Neural crest cell (in vitro differentiated cells): ENCODE measurements around the gene SORCS1. TPM values are rescaled to one million over a fixed set of nuclear protein-coding genes. Genes with fewer than 3 reads are reported as not detected.

Experiments
- DNase-seq: peaks from one replicate; pipeline ENCODE4 v3.0.0; 2021; ENCODE audit warnings: low read depth, mixed read lengths, low spot score
- H3K27ac Mint-ChIP-seq: one replicate; pipeline ENCODE4 v1.8.0; 2021; ENCODE audit warnings: mild to moderate bottlenecking, mixed read lengths; ENCODE audit not compliant: unreplicated experiment
- H3K27me3 Mint-ChIP-seq: 2 replicates; pipeline ENCODE4 v1.8.0; 2021; ENCODE audit warnings: low read depth, mild to moderate bottlenecking, mixed read lengths
- H3K36me3 Mint-ChIP-seq: 2 replicates; pipeline ENCODE4 v1.8.0; 2021; ENCODE audit warnings: low read depth, mild to moderate bottlenecking, mixed read lengths
- H3K4me1 Mint-ChIP-seq: 2 replicates; pipeline ENCODE4 v1.8.0; 2021; ENCODE audit warnings: mixed read lengths
- H3K4me3 Mint-ChIP-seq: one replicate; pipeline ENCODE4 v1.8.0; 2021; ENCODE audit warnings: mild to moderate bottlenecking, mixed read lengths
- H3K9me3 Mint-ChIP-seq: 2 replicates; pipeline ENCODE4 v1.8.0; 2021; ENCODE audit warnings: mixed read lengths
- CTCF ChIP-seq: fragments of 200-600 bp; sonication (generic); conservative IDR thresholded peaks from 2 replicates; pipeline ENCODE4 v1.5.0; 2021; ENCODE audit warnings: antibody characterized with exemption, mild to moderate bottlenecking
- total RNA-seq: library from RNA; stranded (reverse); gene quantifications from 2 replicates; pipeline ENCODE4 v1.2.1, GENCODE V29; 2021

SORCS1 gene
- total RNA-seq, 1 donor from 2014 or later = 8.2 TPM

DNA sequence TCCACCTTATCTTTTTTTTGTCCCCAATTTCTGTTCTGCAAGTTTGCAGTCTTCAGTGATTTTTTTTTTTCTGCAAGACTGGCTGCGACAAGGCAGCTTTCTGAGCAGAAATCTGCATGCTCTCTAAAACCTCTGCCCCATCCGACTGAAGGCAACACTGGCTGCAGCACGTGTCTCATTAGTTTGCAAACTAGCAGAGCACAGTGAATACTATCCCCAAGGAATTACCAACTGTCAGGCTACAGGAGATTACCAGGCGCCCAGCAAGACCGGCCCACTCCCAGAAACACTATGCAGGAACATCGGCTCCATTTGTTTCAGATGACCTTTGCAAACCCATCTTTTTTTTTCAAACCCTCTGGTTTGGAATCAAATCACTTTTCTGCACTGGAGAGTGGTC, 538.8 kb downstream of the SORCS1 start:
- no peaks in the 10 kb centered on the region for H3K36me3 Mint-ChIP-seq
- no peak overlapping the region for H3K4me3 Mint-ChIP-seq
- H3K4me1 Mint-ChIP-seq = peaks cover 12% of the 10 kb centered on the region
- H3K27me3 Mint-ChIP-seq = no peaks in the 10 kb centered on the region
- H3K27ac Mint-ChIP-seq = no peak overlapping the region
- no peak for DNase-seq
- H3K9me3 Mint-ChIP-seq = no peaks in the 10 kb centered on the region
- no peak for TF ChIP-seq CTCF

DNA sequence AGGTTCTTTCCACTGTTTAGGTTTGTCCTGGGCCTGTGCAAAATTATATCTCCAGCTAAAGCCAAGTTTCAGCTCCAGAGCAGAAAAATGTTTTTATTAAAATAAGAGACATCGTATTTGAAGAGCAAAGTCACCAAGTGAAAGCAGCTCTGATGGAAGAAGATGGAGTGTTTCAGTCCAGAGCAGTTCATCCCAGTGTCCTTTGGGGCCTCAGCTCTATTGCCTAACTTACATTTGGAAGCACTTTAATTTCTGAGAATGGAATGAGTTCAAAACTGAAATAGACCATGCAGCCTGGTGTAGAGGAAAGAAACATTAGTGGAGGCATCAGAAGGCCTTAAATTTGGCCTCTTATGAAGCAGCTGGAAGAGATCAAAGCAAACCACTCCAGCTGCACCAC, 545.2 kb downstream of the SORCS1 start:
- no peak overlapping the region for H3K4me3 Mint-ChIP-seq
- H3K4me1 Mint-ChIP-seq = no peaks in the 10 kb centered on the region
- H3K27ac Mint-ChIP-seq = no peak overlapping the region
- TF ChIP-seq CTCF = no peak
- DNase-seq = no peak
- peaks cover 3% of the 10 kb centered on the region for H3K36me3 Mint-ChIP-seq
- H3K27me3 Mint-ChIP-seq = no peaks in the 10 kb centered on the region
- H3K9me3 Mint-ChIP-seq = peaks cover 3% of the 10 kb centered on the region

DNA sequence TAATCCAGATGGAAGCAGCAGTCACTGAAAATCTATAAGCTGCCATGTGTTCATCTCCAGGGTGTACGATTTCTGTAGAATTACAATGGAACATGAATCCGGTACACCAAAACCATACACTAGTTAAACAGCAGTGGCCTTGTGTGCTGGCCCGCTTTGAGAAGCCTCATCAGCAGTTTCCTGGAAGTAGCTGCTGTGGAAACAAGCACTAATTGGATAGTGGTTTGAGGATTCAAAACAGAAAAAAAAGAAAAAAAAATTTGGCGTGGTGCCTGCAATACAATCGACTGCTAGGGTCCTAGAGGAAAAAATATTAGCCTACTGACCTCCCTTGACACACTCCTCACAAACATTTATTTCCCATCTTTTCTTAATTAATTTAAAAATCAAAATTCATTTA, 545.9 kb downstream of the SORCS1 start:
- DNase-seq = no peak
- no peaks in the 10 kb centered on the region for H3K4me1 Mint-ChIP-seq
- no peak overlapping the region for H3K4me3 Mint-ChIP-seq
- no peak for TF ChIP-seq CTCF
- H3K36me3 Mint-ChIP-seq = peaks cover 3% of the 10 kb centered on the region
- peaks cover 3% of the 10 kb centered on the region for H3K9me3 Mint-ChIP-seq
- no peak overlapping the region for H3K27ac Mint-ChIP-seq
- no peaks in the 10 kb centered on the region for H3K27me3 Mint-ChIP-seq

DNA sequence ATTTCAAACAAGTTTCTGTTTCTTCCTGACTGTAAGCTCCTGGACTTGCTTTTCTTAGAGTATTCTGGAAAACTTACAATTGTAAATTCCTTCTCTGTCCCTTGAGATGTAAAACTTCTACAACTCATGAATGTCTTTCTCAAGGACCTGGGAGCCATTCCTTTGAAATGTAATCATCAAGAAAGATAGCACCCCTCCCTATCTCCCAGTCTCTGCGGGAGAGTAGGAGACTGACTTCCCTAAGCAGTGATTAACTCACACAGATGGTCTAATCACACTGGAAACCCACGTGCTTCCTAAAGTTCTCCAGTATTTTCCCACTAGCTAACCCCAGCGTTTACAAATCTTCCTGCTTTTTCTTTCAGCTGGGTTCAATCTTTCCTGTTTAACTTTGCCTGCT, 549.4 kb downstream of the SORCS1 start:
- Mint-ChIP-seq H3K27ac (no peak overlapping the region), H3K27me3 (no peaks in the 10 kb centered on the region), H3K36me3 (peaks cover 3% of the 10 kb centered on the region), H3K4me1 (no peaks in the 10 kb centered on the region), H3K4me3 (no peak overlapping the region), H3K9me3 (peaks cover 3% of the 10 kb centered on the region)
- TF ChIP-seq CTCF = no peak
- DNase-seq = no peak

GRCh38 chr10:106614293-106614692, 550.2 kb downstream of the SORCS1 start:
- H3K36me3 Mint-ChIP-seq = no peaks in the 10 kb centered on the region
- peaks cover 3% of the 10 kb centered on the region for H3K9me3 Mint-ChIP-seq
- H3K4me1 Mint-ChIP-seq = no peaks in the 10 kb centered on the region
- DNase-seq = no peak
- H3K27me3 Mint-ChIP-seq = no peaks in the 10 kb centered on the region
- TF ChIP-seq CTCF = no peak
- H3K4me3 Mint-ChIP-seq = no peak overlapping the region
- H3K27ac Mint-ChIP-seq = no peak overlapping the region

DNA sequence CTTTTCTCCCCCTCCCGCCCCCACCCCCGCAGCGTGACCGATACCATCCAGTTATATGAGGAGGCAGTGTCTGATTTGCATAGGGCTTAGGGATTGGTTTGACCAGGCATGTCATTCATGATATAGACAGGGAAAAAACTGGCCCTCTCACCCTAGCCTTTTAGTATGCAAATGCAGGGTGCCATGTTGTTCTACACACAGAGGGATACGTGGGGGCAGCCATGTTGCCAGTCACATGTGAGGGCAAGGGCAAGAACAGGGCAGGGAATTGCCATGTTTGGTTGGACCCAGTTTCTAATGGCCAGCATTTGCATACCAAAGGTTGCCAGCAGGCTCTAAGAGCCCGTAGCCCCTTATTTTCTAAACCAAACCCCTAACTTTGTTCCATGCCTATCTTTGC, 552.1 kb downstream of the SORCS1 start:
- Mint-ChIP-seq H3K36me3 (peaks cover 3% of the 10 kb centered on the region), H3K27ac (no peak overlapping the region), H3K9me3 (peaks cover 7% of the 10 kb centered on the region), H3K27me3 (no peaks in the 10 kb centered on the region), H3K4me3 (no peak overlapping the region), H3K4me1 (no peaks in the 10 kb centered on the region)
- TF ChIP-seq CTCF = no peak
- DNase-seq = no peak
